ENCODE data around the gene PCDH9.

Gene PCDH9

DNA sequence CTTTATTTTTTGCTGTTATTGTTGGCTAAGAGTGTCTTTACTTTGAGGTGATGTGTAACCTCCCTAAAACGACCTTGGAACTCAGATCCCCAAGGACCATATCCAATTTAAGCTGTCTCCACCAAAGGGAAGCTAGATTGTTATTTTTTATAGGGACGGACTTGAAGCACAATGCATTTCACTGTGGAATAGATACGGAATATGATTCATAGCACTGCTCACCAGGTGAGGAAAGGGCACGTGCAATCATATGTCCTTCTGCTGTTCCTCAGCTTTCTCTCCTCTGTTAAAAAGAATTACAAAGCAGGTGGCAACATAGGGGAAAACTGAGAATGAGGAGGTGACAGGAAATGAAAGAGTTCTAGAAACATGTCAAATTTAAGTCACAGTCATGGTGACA lies 679.0 kb downstream of the PCDH9 start:
- no peak for DNase-seq

DNA sequence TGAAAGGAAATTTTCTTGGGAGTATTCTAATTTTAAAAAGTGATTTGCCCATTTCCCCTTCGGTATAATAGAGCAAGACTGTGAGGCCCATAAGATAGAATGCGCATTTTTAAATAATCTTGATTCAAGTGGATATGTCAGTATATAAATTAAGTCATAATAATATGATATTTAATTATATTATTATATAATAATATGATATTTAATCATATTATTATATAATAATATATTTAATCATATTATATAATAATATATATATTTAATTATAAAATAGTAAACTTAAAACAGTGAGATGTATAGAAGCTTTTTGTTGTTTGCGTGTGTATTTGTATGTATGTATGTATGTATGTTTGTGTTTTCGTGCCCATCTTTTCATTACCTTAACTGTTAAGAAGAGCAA lies 682.5 kb downstream of the PCDH9 start:
- DNase-seq, result no peak

DNA sequence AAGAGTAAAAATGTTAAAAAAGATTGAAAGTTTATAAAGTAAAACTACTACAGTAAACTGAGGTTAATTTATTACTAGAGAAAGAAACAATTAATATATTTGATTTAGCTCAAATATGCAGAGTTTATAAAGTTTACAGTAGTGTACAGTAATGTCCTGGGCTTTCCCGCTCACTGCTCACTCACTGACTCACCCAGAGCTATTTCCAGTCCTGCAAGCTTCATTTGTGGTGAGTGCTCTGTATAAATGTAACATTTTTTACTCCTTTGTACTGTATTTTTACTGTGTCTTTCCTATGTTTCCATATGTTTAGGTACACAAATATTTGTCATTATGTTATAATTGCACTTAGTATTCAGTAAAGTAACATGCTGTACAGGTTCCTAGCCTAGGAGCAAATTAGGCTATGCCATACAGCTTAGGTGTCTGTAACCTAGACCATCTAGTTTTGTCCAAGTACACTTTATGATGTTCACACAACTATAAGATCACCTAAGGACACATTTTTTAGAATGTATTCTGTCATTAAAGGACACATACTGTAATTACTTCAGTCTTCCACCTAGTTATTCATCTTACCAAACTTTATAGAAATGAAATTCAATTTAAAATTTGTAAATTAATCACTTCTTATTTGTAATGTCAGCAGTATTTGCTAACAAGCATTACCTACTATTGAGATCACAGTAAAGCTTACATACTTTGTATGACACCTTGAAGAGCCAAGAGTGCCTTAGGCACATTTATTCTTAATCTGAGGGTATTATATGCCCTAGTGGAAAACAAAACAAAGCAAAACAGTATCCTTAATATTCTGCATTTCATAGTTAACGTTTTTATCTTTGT lies 683.4 kb downstream of the PCDH9 start:
- DNase-seq, result no peak

DNA sequence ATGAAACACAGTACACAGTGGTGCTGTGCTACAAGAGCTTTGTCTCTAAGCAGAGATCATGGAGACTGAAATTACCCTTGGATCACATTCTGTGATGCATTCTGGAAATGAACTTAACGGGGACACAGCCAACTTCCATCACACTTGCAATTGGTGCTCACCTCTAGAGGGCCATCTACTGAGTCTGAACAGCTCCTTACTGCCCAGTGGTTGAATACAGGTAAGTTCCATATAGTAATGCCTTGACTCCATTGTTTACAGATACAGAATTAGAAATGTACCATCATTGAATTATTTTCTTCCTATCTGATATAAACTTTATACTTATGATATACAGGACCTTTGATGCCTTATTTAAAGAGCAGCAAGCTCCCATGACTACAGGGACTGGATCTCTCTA lies 686.4 kb downstream of the PCDH9 start:
- no peak for DNase-seq

DNA sequence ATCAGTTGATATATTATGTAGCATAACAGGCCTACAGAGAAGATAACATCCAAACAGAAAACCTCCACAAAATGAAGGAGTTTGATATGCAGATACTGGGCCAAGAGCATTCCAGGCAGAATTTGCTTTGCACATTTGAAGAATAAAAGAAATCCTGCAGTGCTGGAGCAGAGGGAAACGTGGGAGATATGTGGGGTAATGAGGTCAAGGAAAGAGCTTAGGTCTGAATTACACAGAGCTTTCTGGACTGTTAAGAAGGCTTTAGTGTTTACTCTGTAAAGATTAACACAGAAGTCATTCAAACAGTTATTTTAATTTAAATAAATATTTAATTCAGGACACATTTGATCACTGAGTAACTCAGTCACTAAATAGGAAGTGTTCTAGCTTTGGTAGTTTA lies 692.7 kb downstream of the PCDH9 start:
- DNase-seq, result no peak

DNA sequence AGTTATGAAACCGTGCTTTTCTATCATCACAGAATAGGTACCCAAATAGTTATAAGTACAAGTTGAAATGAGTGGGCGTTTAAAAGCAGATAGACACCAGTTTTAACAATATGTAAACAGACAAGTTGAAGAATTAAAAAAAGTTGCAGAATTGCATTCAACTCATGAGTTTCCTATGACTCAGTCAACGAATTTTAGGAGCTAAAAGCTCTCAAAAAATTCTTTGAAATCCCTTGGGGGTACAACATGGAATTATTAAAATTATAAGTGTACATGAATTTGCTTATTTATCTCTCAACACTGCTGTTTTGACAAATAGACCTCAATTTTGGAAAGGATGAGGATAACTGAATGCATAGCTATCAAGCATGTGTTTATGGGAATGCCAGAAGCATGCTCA lies 693.4 kb downstream of the PCDH9 start:
- DNase-seq, result no peak

DNA sequence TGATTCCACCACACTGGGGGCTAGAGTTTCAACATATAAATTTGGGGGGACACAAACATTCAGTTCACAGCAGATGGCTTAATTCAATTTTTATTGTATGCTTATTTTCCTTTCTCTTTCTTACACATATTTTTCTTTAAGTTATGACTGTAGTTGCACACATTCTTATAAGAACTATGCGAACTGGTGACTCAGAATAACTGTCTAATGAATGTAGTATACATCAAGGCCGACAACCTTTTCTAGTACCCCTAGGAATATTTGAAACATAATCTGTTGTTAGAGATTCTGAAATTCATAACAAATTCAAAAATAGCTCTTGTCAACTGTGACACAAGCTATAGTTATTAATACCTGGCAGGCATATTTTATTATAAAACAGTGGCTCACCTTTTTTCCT lies 695.6 kb downstream of the PCDH9 start:
- no peak for DNase-seq

DNA sequence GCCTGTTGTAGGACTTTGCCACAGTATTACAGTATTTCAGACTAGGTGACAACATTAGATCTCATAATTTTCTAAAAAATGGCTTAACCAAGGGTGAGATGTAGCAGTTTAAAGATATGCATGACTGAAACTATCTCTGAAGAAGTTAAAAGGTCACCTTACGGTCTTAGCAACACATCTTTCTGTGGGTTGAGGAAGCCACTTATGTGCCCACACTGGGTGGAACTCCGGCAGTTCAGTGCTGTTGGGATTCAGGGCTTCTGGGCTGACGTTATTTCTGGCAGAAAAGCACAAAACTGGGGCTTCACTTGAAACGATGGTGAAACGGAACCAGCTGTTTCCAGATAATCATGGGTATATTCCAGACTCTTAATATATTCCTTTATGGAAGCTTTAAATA lies 697.3 kb downstream of the PCDH9 start:
- DNase-seq, result no peak

DNA sequence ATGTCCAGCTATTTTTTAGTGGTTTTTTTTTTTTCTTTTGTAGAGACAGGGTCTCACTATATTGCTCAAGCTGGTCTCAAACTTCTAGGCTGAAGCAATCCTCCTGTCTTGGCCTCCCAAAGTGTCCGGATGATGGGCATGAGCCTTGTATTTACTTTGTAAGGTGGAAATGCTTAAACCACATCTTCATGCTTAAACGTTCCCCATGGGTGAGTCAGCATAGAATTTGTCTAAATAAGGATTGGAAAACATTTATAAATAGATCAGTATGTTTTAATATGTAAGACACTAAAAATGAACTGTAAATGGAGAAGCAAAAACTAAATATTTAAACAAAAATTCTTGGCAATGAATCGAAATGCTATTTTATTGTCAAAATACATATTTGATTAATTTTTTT lies 698.0 kb downstream of the PCDH9 start:
- DNase-seq, result no peak

DNA sequence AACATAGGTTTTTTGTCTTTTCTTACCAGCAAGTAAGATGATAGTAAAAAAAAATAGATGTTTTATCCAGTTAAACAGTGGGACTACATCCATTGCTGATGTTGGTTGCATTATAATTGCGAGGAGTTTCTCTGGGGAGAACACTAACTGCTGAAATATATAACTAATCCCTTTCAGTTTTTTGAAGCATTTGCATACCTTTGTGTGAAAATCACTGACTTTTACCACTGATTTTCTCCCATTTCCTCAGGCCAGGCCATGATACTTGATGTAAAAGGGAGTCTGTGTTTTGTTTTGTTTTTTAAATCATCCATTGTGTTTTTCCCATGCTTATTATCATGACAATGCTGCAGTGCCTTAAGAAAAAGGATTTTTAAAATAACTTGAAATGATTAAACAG lies 699.5 kb downstream of the PCDH9 start:
- DNase-seq, result no peak

DNA sequence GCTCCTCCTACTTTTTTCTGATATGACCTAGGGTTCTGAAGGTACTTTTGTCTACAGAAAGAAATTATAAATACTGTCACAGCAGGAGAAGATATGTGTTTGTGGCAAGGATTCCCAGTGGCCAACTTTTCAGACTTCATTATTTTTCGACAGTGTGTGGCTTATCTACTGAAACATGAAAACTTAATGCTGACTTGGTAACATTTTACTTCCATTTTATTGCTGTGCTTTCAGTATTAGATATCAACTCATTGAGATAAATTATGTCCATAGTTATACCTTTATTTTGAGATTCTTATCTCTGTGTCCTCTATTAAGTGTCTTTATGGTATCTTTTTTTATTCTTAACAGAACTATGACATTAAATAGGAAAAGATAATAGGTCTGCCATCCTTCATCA lies 700.0 kb downstream of the PCDH9 start:
- DNase-seq, result no peak

DNA sequence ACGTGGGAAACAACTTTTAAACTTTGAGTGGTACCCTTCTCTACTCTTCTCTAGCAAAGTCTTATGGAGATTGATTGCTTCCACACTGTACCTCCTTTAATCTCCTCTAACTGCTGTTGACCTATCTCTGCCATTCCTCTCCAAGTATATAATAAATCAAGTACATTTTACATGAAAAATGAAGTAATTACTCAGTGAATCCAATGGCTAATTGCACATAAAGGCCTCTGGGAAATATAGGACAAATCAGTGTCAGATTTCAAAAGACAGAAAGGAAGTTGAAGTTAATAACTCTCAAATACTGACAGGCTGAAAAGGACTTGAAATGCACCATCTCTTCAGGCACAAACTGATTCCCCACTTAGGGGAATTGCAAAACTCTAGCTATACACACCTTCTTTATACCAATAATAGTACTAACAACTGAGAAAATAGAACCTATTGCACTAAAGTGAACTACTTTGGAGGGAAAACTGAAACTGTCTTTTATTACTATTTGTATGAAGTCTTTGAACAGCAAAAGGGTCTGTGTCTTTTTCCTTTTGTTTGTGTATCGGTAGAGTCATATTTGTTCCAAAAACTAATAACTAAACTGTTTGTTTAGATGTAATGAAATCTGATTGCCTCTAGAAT lies 701.1 kb downstream of the PCDH9 start:
- DNase-seq, result no peak

DNA sequence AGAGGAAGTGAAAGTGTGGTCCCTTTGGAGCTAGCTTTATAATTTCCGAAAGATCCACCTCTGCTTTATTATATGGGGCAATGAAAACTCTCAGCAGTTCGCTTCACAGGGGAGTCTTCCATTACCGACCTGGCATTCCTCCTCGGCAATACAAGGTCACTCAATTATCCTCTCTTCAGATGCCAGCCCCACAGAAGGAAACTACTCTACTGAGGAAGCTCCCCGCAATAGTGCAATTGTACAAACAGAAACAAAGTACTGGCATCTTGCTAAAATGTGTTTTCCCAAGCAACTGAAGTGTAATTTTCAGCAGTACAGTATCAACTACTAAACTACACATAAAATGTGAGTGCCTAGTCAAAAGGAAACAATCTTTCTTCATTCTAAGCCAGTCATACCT lies 702.0 kb downstream of the PCDH9 start:
- DNase-seq, result no peak

DNA sequence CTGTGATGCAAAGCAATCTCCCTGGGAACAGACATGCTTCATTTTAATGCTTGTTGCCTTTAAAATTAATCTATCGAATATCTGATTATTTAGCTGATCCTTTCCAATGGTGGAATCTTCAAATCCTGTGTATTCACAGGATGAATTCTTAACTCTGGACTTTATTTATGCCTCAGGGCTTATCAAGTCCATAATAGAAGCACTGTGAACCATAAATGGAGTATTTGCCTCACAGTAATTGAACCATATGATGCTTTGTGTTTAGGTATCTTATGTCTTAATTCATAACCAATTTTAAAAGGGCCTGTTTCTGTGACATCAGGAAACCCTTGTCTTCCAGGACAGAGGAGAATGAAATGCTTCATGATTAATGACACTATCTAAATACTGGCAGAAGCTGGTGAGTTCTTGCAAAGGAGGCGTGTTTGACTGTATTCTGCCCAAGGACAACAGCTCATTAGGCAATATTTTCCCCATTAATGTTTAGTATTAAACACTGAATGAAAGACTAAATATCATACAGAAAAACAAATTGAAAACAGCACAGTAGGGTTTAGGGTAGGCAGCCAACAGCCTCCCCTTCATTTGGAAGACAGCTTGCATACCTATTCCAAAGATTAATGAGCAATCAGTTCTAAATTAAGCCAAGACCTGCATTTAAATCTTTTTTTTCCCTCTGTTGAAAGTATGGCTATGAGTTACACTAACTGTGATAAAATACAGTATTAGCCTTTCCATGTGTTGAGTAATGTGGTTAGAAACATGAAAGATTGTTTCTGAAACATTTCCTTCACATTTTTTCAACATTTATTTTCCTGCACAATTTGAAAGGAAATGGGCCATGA lies 709.4 kb downstream of the PCDH9 start:
- no peak for DNase-seq

DNA sequence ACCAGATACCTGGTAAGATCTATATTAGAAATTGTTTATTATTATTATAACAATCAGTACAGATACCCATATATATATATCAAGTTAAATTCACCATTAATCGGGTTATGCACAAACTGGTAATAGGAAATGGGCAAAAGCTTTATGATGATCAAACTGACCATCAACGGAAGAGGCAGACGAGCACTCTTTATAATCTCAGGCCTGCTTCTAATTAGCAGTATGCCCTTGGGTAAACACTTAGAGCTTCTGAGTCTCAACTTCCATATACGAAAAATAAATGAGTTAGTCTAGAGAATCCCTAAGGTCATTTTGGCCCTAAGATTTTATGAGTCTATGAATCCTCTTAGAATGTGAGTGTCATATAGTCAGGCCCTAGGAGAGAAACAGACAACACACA lies 710.9 kb downstream of the PCDH9 start:
- no peak for DNase-seq

DNA sequence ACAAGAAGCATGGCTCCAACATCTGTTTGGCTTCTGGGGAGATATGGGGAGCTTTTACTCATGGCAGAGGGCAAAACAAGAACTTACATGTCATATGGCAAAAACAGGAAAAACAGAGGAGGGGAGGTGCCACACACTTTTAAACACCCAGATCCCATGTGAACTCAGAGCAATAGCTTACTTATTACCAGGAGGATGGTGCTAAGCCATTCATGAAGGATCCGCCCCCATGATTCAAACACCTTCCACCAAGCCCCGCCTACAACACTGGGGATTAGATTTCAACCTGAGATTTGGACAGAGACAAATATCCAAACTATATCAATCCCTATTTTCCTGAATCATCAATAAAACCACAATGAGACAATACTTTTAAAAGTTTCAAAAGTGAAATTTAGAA lies 712.1 kb downstream of the PCDH9 start:
- no peak for DNase-seq

DNA sequence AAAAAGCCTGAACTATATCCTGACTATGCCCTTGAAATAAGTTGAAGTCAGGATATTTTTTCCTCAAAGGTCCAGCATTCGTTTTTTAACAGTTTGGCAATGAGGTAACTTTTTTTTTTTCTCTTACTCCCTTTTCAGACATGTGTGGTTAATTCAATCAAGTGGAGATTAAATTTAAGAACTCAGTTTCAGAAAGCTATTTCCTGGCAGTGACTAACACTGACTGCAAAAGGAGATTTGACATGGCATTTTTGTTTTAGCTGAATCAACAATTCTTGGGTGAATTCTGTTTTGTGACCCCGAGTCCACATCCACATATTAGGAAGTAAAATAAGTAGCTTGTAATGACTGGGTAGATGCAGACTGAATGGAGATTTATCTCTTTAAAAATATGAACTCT lies 716.4 kb downstream of the PCDH9 start:
- DNase-seq, result no peak

DNA sequence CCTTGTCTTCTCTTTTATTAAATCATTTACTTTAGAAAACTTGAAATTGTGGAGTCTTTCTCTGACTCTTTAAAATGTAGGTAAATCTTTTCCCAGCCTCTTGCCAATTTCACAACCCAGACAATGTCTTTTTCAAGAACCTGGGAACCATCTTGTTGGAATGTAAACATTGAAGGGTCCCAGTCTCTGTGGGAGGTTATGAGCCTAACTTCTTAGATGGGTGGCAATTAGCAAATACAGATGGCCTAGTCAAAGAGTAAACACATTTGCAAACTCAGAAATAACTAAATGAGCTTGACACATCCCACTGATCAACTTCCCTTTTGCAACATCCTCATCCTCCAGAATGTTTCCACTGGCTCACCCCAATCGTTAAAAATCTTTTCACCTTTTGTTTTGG lies 721.0 kb downstream of the PCDH9 start:
- DNase-seq, result no peak

DNA sequence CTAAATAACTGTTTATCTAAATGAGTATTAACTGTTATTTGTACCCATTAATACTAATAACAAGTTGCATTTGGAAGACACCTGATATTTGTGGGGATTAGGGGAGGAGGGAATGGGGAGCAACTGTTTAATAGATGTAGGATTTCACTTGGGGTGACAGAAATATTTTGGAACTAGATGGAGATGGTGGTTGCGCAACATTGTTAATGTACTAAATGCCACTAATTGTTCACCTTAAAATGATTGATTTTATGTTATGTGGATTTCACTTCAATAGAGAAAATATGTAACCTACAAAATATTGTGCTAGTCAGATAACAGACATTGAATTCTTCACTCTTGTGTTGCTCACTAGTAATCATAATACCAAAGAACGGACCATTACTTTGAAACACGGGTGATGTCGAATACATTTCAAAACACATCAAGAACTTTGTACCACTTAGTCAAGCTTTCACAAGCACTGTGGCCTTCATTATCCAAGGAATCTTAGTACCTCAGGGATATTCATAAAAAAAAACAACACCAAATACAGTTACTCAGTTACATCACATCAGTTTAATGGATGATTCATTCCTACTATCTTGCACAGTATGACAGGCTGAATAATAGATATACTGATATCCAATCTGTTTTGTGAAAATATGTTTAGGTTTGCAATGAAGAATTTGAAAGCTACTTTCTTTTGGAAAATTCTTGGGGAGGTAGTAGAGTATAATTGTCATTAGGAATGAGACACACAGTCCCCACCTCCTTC lies 721.8 kb downstream of the PCDH9 start:
- DNase-seq, result no peak

DNA sequence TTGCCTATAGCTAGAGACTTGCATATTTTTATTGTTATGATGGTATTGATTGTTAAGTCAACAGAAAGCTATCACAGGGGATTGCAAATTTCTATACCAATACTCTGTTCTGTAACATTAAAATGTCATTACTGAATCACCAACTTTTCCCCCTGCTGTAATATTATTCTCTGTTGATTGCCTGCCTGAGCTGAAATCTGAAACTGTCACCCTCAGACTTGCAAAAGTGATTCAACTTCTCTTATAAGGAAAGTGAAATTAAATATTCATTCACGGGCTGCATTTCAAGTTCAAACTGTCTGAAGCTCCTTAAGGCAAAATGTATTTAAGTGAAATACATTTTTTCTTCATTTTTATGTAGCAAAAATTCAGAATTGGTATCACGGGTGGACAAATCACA lies 723.2 kb downstream of the PCDH9 start:
- no peak for DNase-seq

DNA sequence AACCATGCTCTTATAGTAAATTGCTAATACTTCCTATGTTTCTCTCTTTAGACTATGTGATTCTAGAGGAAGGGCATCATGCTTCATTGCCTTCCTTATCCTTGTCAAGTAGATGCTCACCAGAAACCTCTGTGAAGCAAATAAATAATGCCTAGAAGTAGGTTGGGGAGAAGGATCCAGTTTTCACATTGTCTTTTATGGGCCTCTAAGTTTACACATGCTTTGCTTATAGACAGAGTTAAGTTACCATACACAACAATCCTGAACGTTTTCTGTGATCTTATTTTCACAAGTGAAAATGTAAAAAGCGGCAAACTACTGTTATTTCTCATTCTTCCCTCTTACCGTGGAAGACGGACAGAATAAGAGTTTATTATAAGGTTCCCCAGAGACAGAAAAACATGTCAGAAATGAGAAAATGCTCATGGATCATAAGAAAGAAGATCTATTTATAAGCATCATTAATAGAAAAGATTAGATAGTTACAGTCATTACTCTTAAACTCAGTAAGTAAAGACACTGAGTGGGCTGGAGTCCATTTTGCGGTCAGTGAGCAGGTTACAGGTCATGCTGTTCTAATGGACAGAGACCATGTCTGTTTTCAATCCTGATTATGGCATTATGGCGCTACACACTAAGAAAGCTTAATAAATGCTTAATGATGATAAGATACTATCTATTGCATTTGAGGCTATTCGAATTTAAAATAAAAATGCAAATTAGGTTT lies 723.9 kb downstream of the PCDH9 start:
- no peak for DNase-seq

DNA sequence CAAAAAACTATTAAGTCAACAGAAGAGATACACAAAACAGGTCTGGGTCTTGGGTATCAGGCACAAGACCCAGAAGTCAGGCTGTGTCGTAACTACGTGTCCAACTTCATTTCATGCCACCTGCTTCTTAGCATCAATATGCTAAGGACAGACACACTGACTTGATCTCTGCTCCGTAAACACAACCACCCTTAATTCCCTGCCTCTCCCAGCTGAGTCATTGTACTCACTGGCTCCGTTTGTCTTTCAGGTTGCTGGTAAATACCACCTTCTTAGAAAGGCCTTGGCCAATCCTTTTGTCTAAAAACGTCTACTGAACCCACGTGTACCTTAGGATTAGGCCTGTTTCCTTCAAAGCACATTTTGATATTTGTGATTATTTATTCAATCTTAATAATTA lies 726.2 kb downstream of the PCDH9 start:
- no peak for DNase-seq
